ENCODE data around the gene CCNK.

CCNK gene

DNA sequence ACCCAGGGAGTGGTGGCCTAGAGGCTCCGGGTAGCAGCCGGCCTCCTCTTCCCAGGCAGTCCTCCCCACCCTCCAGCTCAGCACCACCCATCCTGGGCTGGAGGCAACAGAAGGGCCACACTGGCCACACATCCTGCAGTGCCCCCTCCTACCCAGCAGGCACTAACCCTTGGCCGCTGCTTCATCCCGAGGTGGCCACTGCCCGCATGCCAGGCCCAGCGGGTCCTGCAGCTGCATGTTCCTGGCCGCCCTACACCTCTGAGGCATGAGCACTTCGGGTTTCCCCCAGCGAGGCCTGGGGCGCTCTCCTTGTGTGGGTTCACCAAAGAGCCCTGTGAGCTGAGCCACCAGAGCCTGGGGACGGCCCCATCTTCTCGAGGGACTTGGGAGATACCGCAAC lies 61.4 kb downstream of the CCNK start:
- no peak for TF ChIP-seq GLIS3 (CRISPR knock-in tag; IDR thresholded peaks at IDR 0.05)
- no peak for TF ChIP-seq RARB (CRISPR knock-in tag; IDR thresholded peaks at IDR 0.05)
- no peak for TF ChIP-seq ARNTL (CRISPR knock-in tag; IDR thresholded peaks at IDR 0.05; ENCODE audit: borderline replicate concordance, low read depth)
- TF ChIP-seq, protein P1, sequence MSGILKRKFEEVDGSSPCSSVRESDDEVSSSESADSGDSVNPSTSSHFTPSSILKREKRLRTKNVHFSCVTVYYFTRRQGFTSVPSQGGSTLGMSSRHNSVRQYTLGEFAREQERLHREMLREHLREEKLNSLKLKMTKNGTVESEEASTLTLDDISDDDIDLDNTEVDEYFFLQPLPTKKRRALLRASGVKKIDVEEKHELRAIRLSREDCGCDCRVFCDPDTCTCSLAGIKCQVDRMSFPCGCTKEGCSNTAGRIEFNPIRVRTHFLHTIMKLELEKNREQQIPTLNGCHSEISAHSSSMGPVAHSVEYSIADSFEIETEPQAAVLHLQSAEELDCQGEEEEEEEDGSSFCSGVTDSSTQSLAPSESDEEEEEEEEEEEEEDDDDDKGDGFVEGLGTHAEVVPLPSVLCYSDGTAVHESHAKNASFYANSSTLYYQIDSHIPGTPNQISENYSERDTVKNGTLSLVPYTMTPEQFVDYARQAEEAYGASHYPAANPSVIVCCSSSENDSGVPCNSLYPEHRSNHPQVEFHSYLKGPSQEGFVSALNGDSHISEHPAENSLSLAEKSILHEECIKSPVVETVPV (CRISPR knock-in tag; IDR thresholded peaks at IDR 0.05), result no peak
- no peak for ATAC-seq

DNA sequence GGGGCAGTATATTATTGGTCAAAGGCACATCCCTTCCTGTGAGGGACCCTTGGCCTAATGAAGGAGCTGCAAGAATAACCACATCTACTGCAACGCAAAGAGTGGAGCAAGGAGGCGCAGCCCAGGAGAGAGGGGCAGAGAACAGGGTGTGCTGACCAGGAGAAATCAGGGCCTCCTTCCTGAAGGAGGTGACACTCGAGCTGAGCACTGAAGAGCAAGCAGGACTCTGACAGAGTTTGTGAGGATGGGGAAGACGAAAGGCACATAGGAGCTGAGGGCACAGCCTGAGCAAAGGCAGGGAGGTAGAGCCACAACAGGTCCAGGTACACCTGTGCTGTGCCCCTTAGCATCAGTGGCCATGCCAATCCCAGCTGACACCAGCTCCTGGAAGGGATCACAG lies 62.2 kb downstream of the CCNK start:
- TF ChIP-seq, protein P2, sequence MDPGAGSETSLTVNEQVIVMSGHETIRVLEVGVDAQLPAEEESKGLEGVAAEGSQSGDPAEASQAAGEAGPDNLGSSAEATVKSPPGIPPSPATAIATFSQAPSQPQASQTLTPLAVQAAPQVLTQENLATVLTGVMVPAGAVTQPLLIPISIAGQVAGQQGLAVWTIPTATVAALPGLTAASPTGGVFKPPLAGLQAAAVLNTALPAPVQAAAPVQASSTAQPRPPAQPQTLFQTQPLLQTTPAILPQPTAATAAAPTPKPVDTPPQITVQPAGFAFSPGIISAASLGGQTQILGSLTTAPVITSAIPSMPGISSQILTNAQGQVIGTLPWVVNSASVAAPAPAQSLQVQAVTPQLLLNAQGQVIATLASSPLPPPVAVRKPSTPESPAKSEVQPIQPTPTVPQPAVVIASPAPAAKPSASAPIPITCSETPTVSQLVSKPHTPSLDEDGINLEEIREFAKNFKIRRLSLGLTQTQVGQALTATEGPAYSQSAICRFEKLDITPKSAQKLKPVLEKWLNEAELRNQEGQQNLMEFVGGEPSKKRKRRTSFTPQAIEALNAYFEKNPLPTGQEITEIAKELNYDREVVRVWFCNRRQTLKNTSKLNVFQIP (CRISPR knock-in tag; IDR thresholded peaks at IDR 0.05; ENCODE audit: borderline replicate concordance, low read depth), result no peak
- no peak for TF ChIP-seq ISL1 (CRISPR knock-in tag; IDR thresholded peaks at IDR 0.05)
- no peak for TF ChIP-seq ZFP30 (CRISPR knock-in tag; IDR thresholded peaks at IDR 0.05)
- no peak for TF ChIP-seq BACH2 (CRISPR knock-in tag; IDR thresholded peaks at IDR 0.05; ENCODE audit: borderline replicate concordance)
- no peak for TF ChIP-seq CSDC2 (CRISPR knock-in tag; IDR thresholded peaks at IDR 0.05)
- TF ChIP-seq, protein P3, sequence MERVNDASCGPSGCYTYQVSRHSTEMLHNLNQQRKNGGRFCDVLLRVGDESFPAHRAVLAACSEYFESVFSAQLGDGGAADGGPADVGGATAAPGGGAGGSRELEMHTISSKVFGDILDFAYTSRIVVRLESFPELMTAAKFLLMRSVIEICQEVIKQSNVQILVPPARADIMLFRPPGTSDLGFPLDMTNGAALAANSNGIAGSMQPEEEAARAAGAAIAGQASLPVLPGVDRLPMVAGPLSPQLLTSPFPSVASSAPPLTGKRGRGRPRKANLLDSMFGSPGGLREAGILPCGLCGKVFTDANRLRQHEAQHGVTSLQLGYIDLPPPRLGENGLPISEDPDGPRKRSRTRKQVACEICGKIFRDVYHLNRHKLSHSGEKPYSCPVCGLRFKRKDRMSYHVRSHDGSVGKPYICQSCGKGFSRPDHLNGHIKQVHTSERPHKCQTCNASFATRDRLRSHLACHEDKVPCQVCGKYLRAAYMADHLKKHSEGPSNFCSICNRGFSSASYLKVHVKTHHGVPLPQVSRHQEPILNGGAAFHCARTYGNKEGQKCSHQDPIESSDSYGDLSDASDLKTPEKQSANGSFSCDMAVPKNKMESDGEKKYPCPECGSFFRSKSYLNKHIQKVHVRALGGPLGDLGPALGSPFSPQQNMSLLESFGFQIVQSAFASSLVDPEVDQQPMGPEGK (CRISPR knock-in tag; IDR thresholded peaks at IDR 0.05; ENCODE audit: borderline replicate concordance), result no peak
- TF ChIP-seq, protein P1 (CRISPR knock-in tag; IDR thresholded peaks at IDR 0.05), result no peak
- TF ChIP-seq ZNF70 (CRISPR knock-in tag; IDR thresholded peaks at IDR 0.05), result no peak
- TF ChIP-seq TOX (CRISPR knock-in tag; IDR thresholded peaks at IDR 0.05; ENCODE audit: borderline replicate concordance), result no peak
- no peak for TF ChIP-seq ZNF8 (CRISPR knock-in tag; IDR thresholded peaks at IDR 0.05)
- no peak for TF ChIP-seq OSR1 (CRISPR knock-in tag; IDR thresholded peaks at IDR 0.05)
- TF ChIP-seq, protein P4, sequence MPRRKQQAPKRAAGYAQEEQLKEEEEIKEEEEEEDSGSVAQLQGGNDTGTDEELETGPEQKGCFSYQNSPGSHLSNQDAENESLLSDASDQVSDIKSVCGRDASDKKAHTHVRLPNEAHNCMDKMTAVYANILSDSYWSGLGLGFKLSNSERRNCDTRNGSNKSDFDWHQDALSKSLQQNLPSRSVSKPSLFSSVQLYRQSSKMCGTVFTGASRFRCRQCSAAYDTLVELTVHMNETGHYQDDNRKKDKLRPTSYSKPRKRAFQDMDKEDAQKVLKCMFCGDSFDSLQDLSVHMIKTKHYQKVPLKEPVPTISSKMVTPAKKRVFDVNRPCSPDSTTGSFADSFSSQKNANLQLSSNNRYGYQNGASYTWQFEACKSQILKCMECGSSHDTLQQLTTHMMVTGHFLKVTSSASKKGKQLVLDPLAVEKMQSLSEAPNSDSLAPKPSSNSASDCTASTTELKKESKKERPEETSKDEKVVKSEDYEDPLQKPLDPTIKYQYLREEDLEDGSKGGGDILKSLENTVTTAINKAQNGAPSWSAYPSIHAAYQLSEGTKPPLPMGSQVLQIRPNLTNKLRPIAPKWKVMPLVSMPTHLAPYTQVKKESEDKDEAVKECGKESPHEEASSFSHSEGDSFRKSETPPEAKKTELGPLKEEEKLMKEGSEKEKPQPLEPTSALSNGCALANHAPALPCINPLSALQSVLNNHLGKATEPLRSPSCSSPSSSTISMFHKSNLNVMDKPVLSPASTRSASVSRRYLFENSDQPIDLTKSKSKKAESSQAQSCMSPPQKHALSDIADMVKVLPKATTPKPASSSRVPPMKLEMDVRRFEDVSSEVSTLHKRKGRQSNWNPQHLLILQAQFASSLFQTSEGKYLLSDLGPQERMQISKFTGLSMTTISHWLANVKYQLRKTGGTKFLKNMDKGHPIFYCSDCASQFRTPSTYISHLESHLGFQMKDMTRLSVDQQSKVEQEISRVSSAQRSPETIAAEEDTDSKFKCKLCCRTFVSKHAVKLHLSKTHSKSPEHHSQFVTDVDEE (CRISPR knock-in tag; IDR thresholded peaks at IDR 0.05), result no peak
- TF ChIP-seq PPARA (CRISPR knock-in tag; IDR thresholded peaks at IDR 0.05; ENCODE audit: borderline replicate concordance), result no peak
- no peak for ATAC-seq

DNA sequence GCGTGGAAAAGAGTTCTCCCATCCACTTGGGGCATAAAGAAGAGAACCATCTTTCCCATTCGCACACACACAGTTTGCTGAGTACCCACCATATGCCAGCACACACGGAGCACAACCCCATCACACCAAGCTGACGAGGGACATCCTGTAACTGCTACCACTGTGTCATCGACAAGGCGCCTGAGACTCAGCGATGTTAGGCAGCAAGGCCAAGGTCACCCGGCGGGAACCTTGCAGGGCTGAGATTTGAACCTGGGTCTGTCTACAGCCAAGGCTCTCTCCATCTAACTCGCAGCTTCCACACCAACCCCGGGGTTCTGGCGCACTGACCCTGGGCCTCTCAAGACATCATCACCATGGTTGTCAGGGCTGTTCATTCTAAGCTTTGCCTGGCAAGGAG lies 62.8 kb downstream of the CCNK start:
- TF ChIP-seq ZC3H10 (CRISPR knock-in tag; IDR thresholded peaks at IDR 0.05), result no peak
- TF ChIP-seq SNAI2 (CRISPR knock-in tag; IDR thresholded peaks at IDR 0.05), result no peak
- TF ChIP-seq TOX (CRISPR knock-in tag; IDR thresholded peaks at IDR 0.05; ENCODE audit: borderline replicate concordance), result no peak
- no peak for TF ChIP-seq ISL1 (CRISPR knock-in tag; IDR thresholded peaks at IDR 0.05)
- TF ChIP-seq BACH2 (CRISPR knock-in tag; IDR thresholded peaks at IDR 0.05; ENCODE audit: borderline replicate concordance), result no peak
- no peak for TF ChIP-seq ZFP30 (CRISPR knock-in tag; IDR thresholded peaks at IDR 0.05)
- no peak for TF ChIP-seq ZNF8 (CRISPR knock-in tag; IDR thresholded peaks at IDR 0.05)
- no peak for TF ChIP-seq RARB (CRISPR knock-in tag; IDR thresholded peaks at IDR 0.05)
- TF ChIP-seq ESRRG (CRISPR knock-in tag; IDR thresholded peaks at IDR 0.05), result no peak
- TF ChIP-seq, protein P2 (CRISPR knock-in tag; IDR thresholded peaks at IDR 0.05; ENCODE audit: borderline replicate concordance, low read depth), result no peak
- TF ChIP-seq, protein P3 (CRISPR knock-in tag; IDR thresholded peaks at IDR 0.05; ENCODE audit: borderline replicate concordance), result no peak
- no peak for TF ChIP-seq OSR1 (CRISPR knock-in tag; IDR thresholded peaks at IDR 0.05)
- TF ChIP-seq GLIS3 (CRISPR knock-in tag; IDR thresholded peaks at IDR 0.05), result no peak
- TF ChIP-seq ZNF70 (CRISPR knock-in tag; IDR thresholded peaks at IDR 0.05), result no peak
- TF ChIP-seq ZFP3 (CRISPR knock-in tag; IDR thresholded peaks at IDR 0.05), result no peak
- TF ChIP-seq PPARA (CRISPR knock-in tag; IDR thresholded peaks at IDR 0.05; ENCODE audit: borderline replicate concordance), result no peak
- no peak for TF ChIP-seq CSDC2 (CRISPR knock-in tag; IDR thresholded peaks at IDR 0.05)
- no peak for ATAC-seq

Measured in SK-N-SH treated with all-trans-retinoic acid at 6 μM for 48 hours (cell line).